ENCODE measurements around the gene IMMT.

Gene IMMT

DNA sequence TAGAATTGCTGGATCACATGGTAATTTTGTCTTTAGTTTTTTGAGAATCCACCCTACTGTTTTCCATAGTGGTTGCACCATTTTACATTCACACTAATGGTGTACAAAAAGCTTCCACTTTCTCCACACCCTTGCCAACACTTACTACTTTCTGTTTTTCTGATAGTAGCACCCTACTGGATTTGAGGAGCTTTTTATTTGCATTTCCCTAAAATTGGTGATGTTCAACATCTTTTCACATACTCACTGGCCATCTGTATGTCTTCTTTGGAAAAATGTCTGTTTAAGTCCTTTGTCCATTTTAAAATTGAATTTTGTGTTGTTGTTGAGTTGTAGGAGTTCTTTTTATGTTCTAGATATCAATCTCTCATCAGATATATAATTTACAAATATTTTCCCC is 93.1 kb downstream of the IMMT start:
- in situ Hi-C loops (cut with MboI; ENCODE audit: low sequenced_read_pairs, unreplicated experiment) = no loop called here
- no peak for DNase-seq (ENCODE audit: low spot score)
- TF ChIP-seq, protein P1, sequence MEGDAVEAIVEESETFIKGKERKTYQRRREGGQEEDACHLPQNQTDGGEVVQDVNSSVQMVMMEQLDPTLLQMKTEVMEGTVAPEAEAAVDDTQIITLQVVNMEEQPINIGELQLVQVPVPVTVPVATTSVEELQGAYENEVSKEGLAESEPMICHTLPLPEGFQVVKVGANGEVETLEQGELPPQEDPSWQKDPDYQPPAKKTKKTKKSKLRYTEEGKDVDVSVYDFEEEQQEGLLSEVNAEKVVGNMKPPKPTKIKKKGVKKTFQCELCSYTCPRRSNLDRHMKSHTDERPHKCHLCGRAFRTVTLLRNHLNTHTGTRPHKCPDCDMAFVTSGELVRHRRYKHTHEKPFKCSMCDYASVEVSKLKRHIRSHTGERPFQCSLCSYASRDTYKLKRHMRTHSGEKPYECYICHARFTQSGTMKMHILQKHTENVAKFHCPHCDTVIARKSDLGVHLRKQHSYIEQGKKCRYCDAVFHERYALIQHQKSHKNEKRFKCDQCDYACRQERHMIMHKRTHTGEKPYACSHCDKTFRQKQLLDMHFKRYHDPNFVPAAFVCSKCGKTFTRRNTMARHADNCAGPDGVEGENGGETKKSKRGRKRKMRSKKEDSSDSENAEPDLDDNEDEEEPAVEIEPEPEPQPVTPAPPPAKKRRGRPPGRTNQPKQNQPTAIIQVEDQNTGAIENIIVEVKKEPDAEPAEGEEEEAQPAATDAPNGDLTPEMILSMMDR (IDR thresholded peaks at IDR 0.05; ENCODE audit: borderline replicate concordance, control extremely low read depth, extremely low read depth, insufficient read depth, missing control alignments) = no peak

DNA sequence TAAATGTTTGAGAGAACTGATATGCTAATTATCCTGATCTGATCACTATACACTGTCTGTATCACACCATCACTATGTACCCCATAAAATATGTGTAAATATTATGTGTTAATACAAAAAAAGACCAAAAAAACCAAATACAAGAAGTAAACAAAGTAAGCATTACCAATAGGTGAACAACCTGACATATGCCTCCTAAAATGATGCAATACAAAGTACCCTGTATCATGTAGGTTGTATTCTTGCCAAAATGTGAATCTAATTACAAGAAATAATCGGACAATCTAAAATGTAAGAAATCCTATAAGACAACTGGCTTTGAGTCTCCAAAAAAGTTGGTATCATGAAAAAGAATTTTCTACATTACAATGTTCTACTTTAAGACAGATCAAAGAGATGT is 97.3 kb downstream of the IMMT start:
- in situ Hi-C loops (cut with MboI; ENCODE audit: low sequenced_read_pairs, unreplicated experiment) = no loop called here
- TF ChIP-seq, protein P1 (IDR thresholded peaks at IDR 0.05; ENCODE audit: borderline replicate concordance, control extremely low read depth, extremely low read depth, insufficient read depth, missing control alignments) = no peak
- no peak for DNase-seq (ENCODE audit: low spot score)

DNA sequence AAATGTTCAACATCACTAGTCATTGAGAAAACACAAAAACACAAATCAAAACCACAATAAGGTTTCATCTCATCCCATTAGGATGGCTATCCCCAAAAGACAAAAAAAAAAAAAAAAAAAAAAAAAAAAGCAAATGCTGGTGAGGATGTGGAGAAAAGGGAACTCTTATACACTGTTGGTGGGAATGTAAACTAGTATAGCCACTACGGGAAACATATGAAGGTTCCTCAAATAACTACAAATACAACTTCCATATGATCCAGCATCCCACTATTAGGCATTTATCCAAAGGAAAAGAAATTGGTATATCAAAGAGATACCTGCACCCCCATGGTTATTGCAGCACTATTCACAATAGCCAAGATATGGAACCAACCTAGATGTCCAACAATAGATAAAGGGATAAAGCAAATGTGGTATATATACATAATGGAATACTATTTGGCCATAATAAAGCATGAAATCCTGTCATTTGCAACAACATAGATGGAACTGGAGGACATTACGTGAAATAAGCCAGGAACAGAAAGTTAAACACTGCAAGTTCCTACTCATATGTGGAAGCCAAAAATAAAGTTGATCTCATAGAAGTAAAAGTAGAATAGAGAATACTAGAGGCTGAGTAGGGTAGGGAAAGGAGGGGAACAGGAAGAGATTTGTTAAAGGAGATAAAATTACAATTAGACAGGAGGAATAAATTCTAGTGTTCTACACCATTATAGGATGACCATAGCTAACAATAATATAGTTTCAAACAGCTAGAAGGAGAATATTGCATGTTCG is 98.0 kb downstream of the IMMT start:
- in situ Hi-C loops (cut with MboI; ENCODE audit: low sequenced_read_pairs, unreplicated experiment) = no loop called here
- TF ChIP-seq, protein P1 (IDR thresholded peaks at IDR 0.05; ENCODE audit: borderline replicate concordance, control extremely low read depth, extremely low read depth, insufficient read depth, missing control alignments) = no peak
- DNase-seq (ENCODE audit: low spot score) = no peak

DNA sequence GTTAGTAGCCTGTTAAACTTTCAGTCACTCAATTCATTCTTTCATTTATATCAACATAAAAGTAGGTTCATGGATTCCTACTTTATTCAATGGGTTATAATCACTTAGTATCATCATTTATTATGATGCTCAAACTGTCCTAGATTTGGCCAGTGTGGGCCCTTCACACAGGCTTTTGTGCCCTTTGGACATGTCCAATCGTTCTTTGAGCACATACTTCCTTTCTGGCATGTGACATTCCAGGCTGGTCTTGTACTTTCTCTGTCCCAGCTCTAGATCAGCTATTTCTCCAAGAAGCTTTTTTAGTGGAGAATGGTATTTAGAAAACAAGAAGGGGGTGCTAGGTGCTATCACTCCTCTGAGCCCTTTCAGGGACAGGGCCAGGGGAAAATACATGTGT is 101.0 kb downstream of the IMMT start:
- TF ChIP-seq, protein P1 (IDR thresholded peaks at IDR 0.05; ENCODE audit: borderline replicate concordance, control extremely low read depth, extremely low read depth, insufficient read depth, missing control alignments) = no peak
- no peak for DNase-seq (ENCODE audit: low spot score)
- in situ Hi-C loops (cut with MboI; ENCODE audit: low sequenced_read_pairs, unreplicated experiment) = no loop called here

All from GM13976 (cell line).